Liver (tissue), 9 donors: ENCODE results near the gene SPEN. TPM values are rescaled to one million over a fixed set of nuclear protein-coding genes. Genes with fewer than 3 reads are reported as not detected.

Experiments
- DNase-seq: peaks from one replicate; pipeline ENCODE4 v3.0.0-alpha.2; 2017; ENCODE audit warnings: low spot score
- H3K27ac ChIP-seq, 2 donors: one replicate each; pipeline ENCODE4 v1.7.0; 2013; ENCODE audit warnings: inconsistent platforms in 2 of 2, low read length in 2 of 2, control low read depth in 1 of 2, low read depth in 1 of 2, mild to moderate bottlenecking in 1 of 2
- H3K27me3 ChIP-seq, 4 donors: one replicate each; pipeline versions ENCODE4 v1.6.1 to v1.7.0; 2013; ENCODE audit warnings: low read length in 3 of 4, inconsistent platforms in 1 of 4, mild to moderate bottlenecking in 1 of 4, moderate library complexity in 1 of 4; ENCODE audit not compliant: control insufficient read depth in 4 of 4, insufficient read depth in 4 of 4
- H3K36me3 ChIP-seq, 4 donors: one replicate each; pipeline versions ENCODE4 v1.6.1 to v1.7.0; 2013; ENCODE audit warnings: low read length in 3 of 4, mild to moderate bottlenecking in 3 of 4, low read depth in 1 of 4, moderate library complexity in 1 of 4; ENCODE audit not compliant: control insufficient read depth in 4 of 4, insufficient read depth in 3 of 4
- H3K4me1 ChIP-seq, 4 donors: one replicate each; pipeline versions ENCODE4 v1.6.1 to v1.7.0; 2013; ENCODE audit warnings: low read length in 3 of 4, mild to moderate bottlenecking in 3 of 4, moderate library complexity in 1 of 4; ENCODE audit not compliant: control insufficient read depth in 4 of 4, insufficient read depth in 4 of 4
- H3K4me3 ChIP-seq, 3 donors: one replicate each; pipeline versions ENCODE4 v1.6.1 to v1.7.0; 2013; ENCODE audit warnings: low read length in 3 of 3, control low read depth in 1 of 3, low read depth in 1 of 3, mild to moderate bottlenecking in 1 of 3
- H3K9ac ChIP-seq, 2 donors: one replicate each; pipeline ENCODE4 v1.7.0; 2013; ENCODE audit warnings: low read length in 2 of 2, mild to moderate bottlenecking in 2 of 2, moderate library complexity in 2 of 2, control low read depth in 1 of 2, low read depth in 1 of 2
- H3K9me3 ChIP-seq, 4 donors: one replicate each; pipeline versions ENCODE4 v1.6.1 to v1.7.0; 2013; ENCODE audit warnings: low read length in 3 of 4; ENCODE audit not compliant: control insufficient read depth in 4 of 4
- ATF3 ChIP-seq: IDR thresholded peaks from 2 replicates; pipeline ENCODE4 v1.6.1; 2016; ENCODE audit warnings: antibody characterized with exemption
- CTCF ChIP-seq: fragments of 150-350 bp; IDR thresholded peaks from 2 replicates; pipeline ENCODE4 v1.5.1; 2017; ENCODE audit warnings: improper control_type of control experiment, low read depth, low read length; ENCODE audit not compliant: missing input control
- EGR1 ChIP-seq, 2 donors: IDR thresholded peaks; 2 replicates each; pipeline ENCODE4 v1.6.1; 2016 to 2018; ENCODE audit warnings: antibody characterized with exemption in 2 of 2, low read depth in 2 of 2
- FOXA1 ChIP-seq: IDR thresholded peaks from 2 replicates; pipeline ENCODE4 v1.6.1; 2016; ENCODE audit warnings: antibody characterized with exemption
- FOXA2 ChIP-seq: IDR thresholded peaks from 2 replicates; pipeline ENCODE4 v1.6.1; 2016; ENCODE audit warnings: antibody characterized with exemption
- GABPA ChIP-seq, 2 donors: IDR thresholded peaks in 1 of 2; conservative IDR thresholded peaks in 1 of 2; 2 replicates each; pipeline ENCODE4 v1.6.1; 2016; ENCODE audit warnings: antibody characterized with exemption in 2 of 2, mild to moderate bottlenecking in 1 of 2, moderate library complexity in 1 of 2
- HNF4A ChIP-seq, 2 donors: conservative IDR thresholded peaks; 2 replicates each; pipeline ENCODE4 v1.6.1; 2016; ENCODE audit warnings: antibody characterized with exemption in 2 of 2, mild to moderate bottlenecking in 2 of 2
- HNF4G ChIP-seq: IDR thresholded peaks from 2 replicates; pipeline ENCODE4 v1.6.1; 2016; ENCODE audit warnings: antibody characterized with exemption
- JUND ChIP-seq, 2 donors: IDR thresholded peaks; 2 replicates each; pipeline ENCODE4 v1.6.1; 2016; ENCODE audit warnings: antibody characterized with exemption in 2 of 2
- MAX ChIP-seq: IDR thresholded peaks from 2 replicates; pipeline ENCODE4 v1.6.1; 2016; ENCODE audit warnings: antibody characterized with exemption
- NR2F2 ChIP-seq: IDR thresholded peaks from 2 replicates; pipeline ENCODE4 v1.6.1; 2016; ENCODE audit warnings: antibody characterized with exemption
- RAD21 ChIP-seq, 2 donors: IDR thresholded peaks; 2 replicates each; pipeline ENCODE4 v1.6.1; 2016; ENCODE audit warnings: antibody characterized with exemption in 2 of 2, mild to moderate bottlenecking in 2 of 2
- RXRA ChIP-seq, 2 donors: IDR thresholded peaks; 2 replicates each; pipeline ENCODE4 v1.6.1; 2017 to 2018; ENCODE audit warnings: antibody characterized with exemption in 2 of 2, mild to moderate bottlenecking in 1 of 2
- SP1 ChIP-seq: IDR thresholded peaks from 2 replicates; pipeline ENCODE4 v1.6.1; 2018; ENCODE audit warnings: antibody characterized with exemption, mild to moderate bottlenecking
- TAF1 ChIP-seq: conservative IDR thresholded peaks from 2 replicates; pipeline ENCODE4 v1.6.1; 2016; ENCODE audit warnings: antibody characterized with exemption, mild to moderate bottlenecking
- YY1 ChIP-seq: IDR thresholded peaks from 2 replicates; pipeline ENCODE4 v1.6.1; 2016; ENCODE audit warnings: antibody characterized with exemption, mild to moderate bottlenecking
- WGBS: extraction: QIAGEN DNeasy Blood & Tissue Kit; methylation state at CpG from one replicate; pipeline ENCODE4 v1.1.7; 2013; 5-methylcytosine and 5-hydroxymethylcytosine counted together
- polyA plus RNA-seq, 2 donors: library from polyadenylated mRNA; stranded (reverse) in 1 of 2; unstranded in 1 of 2; fragments of 200-250 nt in 1 of 2; fragments of >200 nt in 1 of 2; fragmentation: Nextera tagmentation in 1 of 2; extraction: Ambion mirVana in 1 of 2; gene quantifications; one replicate each; pipeline versions ENCODE4 v1.2.1 to v1.2.3, GENCODE V29; 2013 to 2015
- total RNA-seq, 2 donors: library from RNA; depleted of rRNA; stranded (reverse); fragments of >200 nt; gene quantifications; one replicate each; pipeline ENCODE4 v1.2.3, GENCODE V29; 2014
- TF ChIP-seq, protein P1 (sequence below): IDR thresholded peaks from 2 replicates; pipeline ENCODE4 v1.6.1; 2016; ENCODE audit warnings: antibody characterized with exemption
- TF ChIP-seq, protein P2 (sequence below): IDR thresholded peaks from 2 replicates; pipeline ENCODE4 v1.6.1; 2016; ENCODE audit warnings: antibody characterized with exemption, mild to moderate bottlenecking
- donor health status: healthy.
- donor health status: healthy.
- donor health status: healthy.
- donor health status: healthy.
- donor health status: healthy.

Gene SPEN
- total and polyA plus RNA-seq, 4 donors, result 7.4 to 29.4 (median 15.2) TPM

DNA sequence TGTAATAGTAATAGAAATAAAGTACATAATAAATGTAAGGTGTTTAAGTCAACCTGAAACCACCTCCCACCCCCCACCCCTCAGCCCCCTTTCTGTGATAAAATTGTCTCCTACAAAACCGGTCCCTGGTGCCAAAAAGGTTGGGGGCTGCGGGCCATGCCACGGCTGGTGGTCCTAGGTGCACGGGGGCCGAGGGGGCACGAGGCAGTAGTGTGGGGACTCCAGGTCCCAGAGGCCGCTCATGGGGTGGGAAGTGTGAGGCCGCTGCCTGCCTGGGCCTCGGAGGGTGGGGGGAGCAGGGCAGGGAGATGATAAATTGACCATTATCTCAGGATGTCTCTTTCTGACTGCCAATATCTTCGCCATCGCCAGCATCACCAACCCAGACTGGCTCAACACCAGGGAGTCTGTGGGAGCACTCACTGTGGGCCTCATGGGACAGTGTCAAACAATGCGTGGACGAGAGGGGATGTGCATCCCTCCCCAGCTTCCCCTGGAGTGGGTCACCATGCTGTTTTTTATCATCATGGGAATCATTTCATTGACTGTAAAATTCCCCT lies 121.9 kb downstream of the SPEN start:
- Histone ChIP-seq H3K4me3 (no peak overlapping the region), H3K4me1 (peaks cover 0 to 3% (median 2%) of the 10 kb centered on the region in 4 donors), H3K9ac (no peak overlapping the region), H3K36me3 (peaks cover 9 to 17% (median 14%) of the 10 kb centered on the region in 4 donors), H3K27me3 (no peaks in the 10 kb centered on the region), H3K9me3 (no peaks in the 10 kb centered on the region), H3K27ac (no peak overlapping the region)
- DNase-seq, result no peak
- TF ChIP-seq JUND (IDR thresholded peaks at IDR 0.05) (no peak), MAX (no peak), ATF3 (no peak), FOXA1 (no peak)
- TF ChIP-seq, protein P1, sequence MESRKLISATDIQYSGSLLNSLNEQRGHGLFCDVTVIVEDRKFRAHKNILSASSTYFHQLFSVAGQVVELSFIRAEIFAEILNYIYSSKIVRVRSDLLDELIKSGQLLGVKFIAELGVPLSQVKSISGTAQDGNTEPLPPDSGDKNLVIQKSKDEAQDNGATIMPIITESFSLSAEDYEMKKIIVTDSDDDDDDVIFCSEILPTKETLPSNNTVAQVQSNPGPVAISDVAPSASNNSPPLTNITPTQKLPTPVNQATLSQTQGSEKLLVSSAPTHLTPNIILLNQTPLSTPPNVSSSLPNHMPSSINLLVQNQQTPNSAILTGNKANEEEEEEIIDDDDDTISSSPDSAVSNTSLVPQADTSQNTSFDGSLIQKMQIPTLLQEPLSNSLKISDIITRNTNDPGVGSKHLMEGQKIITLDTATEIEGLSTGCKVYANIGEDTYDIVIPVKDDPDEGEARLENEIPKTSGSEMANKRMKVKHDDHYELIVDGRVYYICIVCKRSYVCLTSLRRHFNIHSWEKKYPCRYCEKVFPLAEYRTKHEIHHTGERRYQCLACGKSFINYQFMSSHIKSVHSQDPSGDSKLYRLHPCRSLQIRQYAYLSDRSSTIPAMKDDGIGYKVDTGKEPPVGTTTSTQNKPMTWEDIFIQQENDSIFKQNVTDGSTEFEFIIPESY, result no peak
- WGBS, result 98% methylated on average over 13 of the region's 13 CpGs

- Histone ChIP-seq H3K4me3 (no peak overlapping the region), H3K9me3 (no peaks in the 10 kb centered on the region), H3K27ac (no peak overlapping the region), H3K9ac (no peak overlapping the region), H3K4me1 (peaks cover 0 to 11% (median 10%) of the 10 kb centered on the region in 4 donors), H3K27me3 (no peaks in the 10 kb centered on the region), H3K36me3 (peaks cover 9 to 15% (median 13%) of the 10 kb centered on the region in 4 donors)
- TF ChIP-seq JUND (IDR thresholded peaks at IDR 0.05) (no peak), GABPA (IDR thresholded peaks at IDR 0.05 in 1 of 2, conservative IDR thresholded peaks at IDR 0.05 in 1 of 2) (no peak), MAX (no peak), NR2F2 (no peak), FOXA2 (no peak), RXRA (IDR thresholded peaks at IDR 0.05) (no peak), ATF3 (no peak), RAD21 (IDR thresholded peaks at IDR 0.05) (no peak), EGR1 (IDR thresholded peaks at IDR 0.05; ENCODE audit: low read depth in 2 of 2) (no peak), FOXA1 (no peak), CTCF (no peak), YY1 (no peak), TAF1 (no peak), HNF4A (conservative IDR thresholded peaks at IDR 0.05) (no peak), HNF4G (no peak), SP1 (no peak)
- TF ChIP-seq, protein P2, sequence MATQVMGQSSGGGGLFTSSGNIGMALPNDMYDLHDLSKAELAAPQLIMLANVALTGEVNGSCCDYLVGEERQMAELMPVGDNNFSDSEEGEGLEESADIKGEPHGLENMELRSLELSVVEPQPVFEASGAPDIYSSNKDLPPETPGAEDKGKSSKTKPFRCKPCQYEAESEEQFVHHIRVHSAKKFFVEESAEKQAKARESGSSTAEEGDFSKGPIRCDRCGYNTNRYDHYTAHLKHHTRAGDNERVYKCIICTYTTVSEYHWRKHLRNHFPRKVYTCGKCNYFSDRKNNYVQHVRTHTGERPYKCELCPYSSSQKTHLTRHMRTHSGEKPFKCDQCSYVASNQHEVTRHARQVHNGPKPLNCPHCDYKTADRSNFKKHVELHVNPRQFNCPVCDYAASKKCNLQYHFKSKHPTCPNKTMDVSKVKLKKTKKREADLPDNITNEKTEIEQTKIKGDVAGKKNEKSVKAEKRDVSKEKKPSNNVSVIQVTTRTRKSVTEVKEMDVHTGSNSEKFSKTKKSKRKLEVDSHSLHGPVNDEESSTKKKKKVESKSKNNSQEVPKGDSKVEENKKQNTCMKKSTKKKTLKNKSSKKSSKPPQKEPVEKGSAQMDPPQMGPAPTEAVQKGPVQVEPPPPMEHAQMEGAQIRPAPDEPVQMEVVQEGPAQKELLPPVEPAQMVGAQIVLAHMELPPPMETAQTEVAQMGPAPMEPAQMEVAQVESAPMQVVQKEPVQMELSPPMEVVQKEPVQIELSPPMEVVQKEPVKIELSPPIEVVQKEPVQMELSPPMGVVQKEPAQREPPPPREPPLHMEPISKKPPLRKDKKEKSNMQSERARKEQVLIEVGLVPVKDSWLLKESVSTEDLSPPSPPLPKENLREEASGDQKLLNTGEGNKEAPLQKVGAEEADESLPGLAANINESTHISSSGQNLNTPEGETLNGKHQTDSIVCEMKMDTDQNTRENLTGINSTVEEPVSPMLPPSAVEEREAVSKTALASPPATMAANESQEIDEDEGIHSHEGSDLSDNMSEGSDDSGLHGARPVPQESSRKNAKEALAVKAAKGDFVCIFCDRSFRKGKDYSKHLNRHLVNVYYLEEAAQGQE, result no peak
- DNase-seq, result no peak
Observed at GRCh38 chr1:15970911-15971310, 123.4 kb downstream of the SPEN start.
